Stimulated activated CD8-positive, alpha-beta memory T cell treated with anti-CD3 and anti-CD28 coated beads, Interleukin-7, amount 100 ng/mL, for 48 hours (primary cell): ENCODE measurements around the gene TSHZ2.
"Not testable (repeated sequence)": the region's sequence is repeated elsewhere in the genome, so short reads cannot be mapped to it uniquely, and the experiment has no call there.

ENCODE experiments used
- DNase-seq, 2 donors: peaks; one replicate each; pipeline ENCODE4 v3.0.0-alpha.2; 2020; ENCODE audit warnings: low read depth in 1 of 2; ENCODE audit errors: extremely low read depth in 1 of 2

Gene TSHZ2

GRCh38 chr20:53515749-53516148, 543.6 kb downstream of the TSHZ2 start:
- no peak for DNase-seq

- DNase-seq = no peak
Measured at GRCh38 chr20:53517146-53517545, 545.0 kb downstream of the TSHZ2 start.

GRCh38 chr20:53521421-53521820, 549.3 kb downstream of the TSHZ2 start:
- DNase-seq = not testable (repeated sequence)

- no peak for DNase-seq
Measured at GRCh38 chr20:53522026-53522425, 549.9 kb downstream of the TSHZ2 start.

- no peak for DNase-seq
Measured at GRCh38 chr20:53522696-53523095, 550.5 kb downstream of the TSHZ2 start.

- DNase-seq = not testable (repeated sequence)
Measured at GRCh38 chr20:53523615-53524014, 551.5 kb downstream of the TSHZ2 start.

- no peak for DNase-seq
Measured at GRCh38 chr20:53524589-53525312, 552.6 kb downstream of the TSHZ2 start.

- no peak for DNase-seq
Measured at GRCh38 chr20:53527196-53527595, 555.0 kb downstream of the TSHZ2 start.

GRCh38 chr20:53529658-53530057, 557.5 kb downstream of the TSHZ2 start:
- no peak for DNase-seq

GRCh38 chr20:53530440-53530839, 558.3 kb downstream of the TSHZ2 start:
- no peak for DNase-seq

GRCh38 chr20:53532654-53533312, 560.6 kb downstream of the TSHZ2 start:
- not testable (repeated sequence) for DNase-seq

GRCh38 chr20:53533500-53533899, 561.3 kb downstream of the TSHZ2 start:
- DNase-seq = no peak

GRCh38 chr20:53534037-53534436, 561.9 kb downstream of the TSHZ2 start:
- DNase-seq = no peak

GRCh38 chr20:53535878-53536277, 563.7 kb downstream of the TSHZ2 start:
- DNase-seq = no peak

GRCh38 chr20:53536382-53536781, 564.2 kb downstream of the TSHZ2 start:
- not testable (repeated sequence) for DNase-seq

- DNase-seq = no peak
Measured at GRCh38 chr20:53539516-53539915, 567.4 kb downstream of the TSHZ2 start.
